ENCODE results near the gene DNAI1.

DNA sequence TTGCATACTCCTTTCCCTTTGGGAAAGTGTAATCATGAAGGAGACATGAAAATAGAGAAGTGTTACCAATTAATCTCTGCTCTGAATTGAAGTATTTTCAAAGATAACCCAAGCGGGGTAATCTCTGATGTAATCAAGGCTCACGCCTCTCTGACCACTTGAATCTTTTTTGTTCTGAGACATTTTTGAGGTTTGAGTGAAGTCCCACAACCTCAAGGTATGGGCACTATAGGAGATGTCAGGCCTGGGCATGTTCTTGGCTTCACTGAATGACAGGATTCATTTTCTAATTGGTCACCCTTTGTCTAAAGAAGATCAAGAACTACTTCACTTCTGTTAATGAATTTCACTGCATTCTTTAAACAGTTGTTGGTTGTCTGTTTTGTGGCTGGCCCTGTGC, 40.5 kb downstream of the DNAI1 start:
- TF ChIP-seq CEBPB (IDR thresholded peaks at IDR 0.05; ENCODE audit: low read depth, low read length) (no peak), RAD21 (IDR thresholded peaks at IDR 0.05; ENCODE audit: low read length) (no peak), POLR2A (IDR thresholded peaks at IDR 0.05; ENCODE audit: low read depth, low read length) (no peak), CHD1 (IDR thresholded peaks at IDR 0.05; ENCODE audit: low read depth, low read length) (no peak), MXI1 (IDR thresholded peaks at IDR 0.05; ENCODE audit: borderline replicate concordance, low read depth, low read length) (no peak), RCOR1 (IDR thresholded peaks at IDR 0.05; ENCODE audit: insufficient replicate concordance, low read length) (no peak)
- TF ChIP-seq, protein P1, sequence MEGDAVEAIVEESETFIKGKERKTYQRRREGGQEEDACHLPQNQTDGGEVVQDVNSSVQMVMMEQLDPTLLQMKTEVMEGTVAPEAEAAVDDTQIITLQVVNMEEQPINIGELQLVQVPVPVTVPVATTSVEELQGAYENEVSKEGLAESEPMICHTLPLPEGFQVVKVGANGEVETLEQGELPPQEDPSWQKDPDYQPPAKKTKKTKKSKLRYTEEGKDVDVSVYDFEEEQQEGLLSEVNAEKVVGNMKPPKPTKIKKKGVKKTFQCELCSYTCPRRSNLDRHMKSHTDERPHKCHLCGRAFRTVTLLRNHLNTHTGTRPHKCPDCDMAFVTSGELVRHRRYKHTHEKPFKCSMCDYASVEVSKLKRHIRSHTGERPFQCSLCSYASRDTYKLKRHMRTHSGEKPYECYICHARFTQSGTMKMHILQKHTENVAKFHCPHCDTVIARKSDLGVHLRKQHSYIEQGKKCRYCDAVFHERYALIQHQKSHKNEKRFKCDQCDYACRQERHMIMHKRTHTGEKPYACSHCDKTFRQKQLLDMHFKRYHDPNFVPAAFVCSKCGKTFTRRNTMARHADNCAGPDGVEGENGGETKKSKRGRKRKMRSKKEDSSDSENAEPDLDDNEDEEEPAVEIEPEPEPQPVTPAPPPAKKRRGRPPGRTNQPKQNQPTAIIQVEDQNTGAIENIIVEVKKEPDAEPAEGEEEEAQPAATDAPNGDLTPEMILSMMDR (conservative IDR thresholded peaks at IDR 0.05; ENCODE audit: low read depth, low read length) = no peak
- TF ChIP-seq, protein P2, sequence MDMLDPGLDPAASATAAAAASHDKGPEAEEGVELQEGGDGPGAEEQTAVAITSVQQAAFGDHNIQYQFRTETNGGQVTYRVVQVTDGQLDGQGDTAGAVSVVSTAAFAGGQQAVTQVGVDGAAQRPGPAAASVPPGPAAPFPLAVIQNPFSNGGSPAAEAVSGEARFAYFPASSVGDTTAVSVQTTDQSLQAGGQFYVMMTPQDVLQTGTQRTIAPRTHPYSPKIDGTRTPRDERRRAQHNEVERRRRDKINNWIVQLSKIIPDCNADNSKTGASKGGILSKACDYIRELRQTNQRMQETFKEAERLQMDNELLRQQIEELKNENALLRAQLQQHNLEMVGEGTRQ (IDR thresholded peaks at IDR 0.05; ENCODE audit: low read depth, low read length) = no peak

Measured in IMR-90 (cell line).